Hindlimb muscle (tissue), 1 donor: ENCODE results near the gene AOPEP. TPM values are rescaled to one million over a fixed set of nuclear protein-coding genes. Genes with fewer than 3 reads are reported as not detected.

Source experiments
- DNase-seq: peaks from one replicate; pipeline ENCODE4 v3.0.0-alpha.2; 2013
- polyA plus RNA-seq: library from polyadenylated mRNA; unstranded; fragments of 120-200 nt; gene quantifications from one replicate; pipeline ENCODE4 v1.2.1, GENCODE V29; 2013; ENCODE audit not compliant: insufficient read length

Gene AOPEP
- polyA plus RNA-seq, 1 donor, result 36.1 TPM

DNA sequence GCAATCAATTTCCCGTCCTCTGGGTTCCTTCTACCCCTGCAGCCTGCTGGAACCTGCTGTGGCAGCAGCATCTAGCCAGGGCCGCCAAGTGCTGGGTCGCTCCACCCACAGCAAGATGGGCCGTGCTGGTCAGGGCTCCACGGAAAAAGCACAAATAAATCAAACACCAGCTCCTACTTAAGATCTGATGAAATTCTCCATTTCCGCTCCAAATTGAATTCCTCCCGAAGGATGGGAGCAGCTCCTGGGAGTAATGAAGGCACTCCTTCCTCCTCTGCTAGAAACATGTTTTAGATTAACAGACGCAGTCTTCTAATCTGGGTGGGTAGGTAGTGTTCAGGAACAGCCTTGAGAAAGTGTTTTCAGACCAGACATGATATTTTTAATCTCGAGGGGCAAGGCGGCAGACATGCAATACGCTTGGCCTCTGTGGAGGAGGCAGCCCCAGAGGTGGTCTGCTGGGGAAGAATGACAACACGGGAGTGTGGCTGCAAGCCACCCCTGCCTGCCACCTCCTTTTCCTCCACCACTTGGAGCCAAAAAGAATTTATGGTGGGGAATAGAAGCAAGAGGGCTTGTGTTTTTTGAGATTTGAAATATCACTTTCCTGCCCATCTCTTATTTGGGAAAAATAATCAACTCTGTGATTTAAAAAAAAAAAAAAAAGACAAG lies 194.1 kb downstream of the AOPEP start:
- DNase-seq, result no peak

DNA sequence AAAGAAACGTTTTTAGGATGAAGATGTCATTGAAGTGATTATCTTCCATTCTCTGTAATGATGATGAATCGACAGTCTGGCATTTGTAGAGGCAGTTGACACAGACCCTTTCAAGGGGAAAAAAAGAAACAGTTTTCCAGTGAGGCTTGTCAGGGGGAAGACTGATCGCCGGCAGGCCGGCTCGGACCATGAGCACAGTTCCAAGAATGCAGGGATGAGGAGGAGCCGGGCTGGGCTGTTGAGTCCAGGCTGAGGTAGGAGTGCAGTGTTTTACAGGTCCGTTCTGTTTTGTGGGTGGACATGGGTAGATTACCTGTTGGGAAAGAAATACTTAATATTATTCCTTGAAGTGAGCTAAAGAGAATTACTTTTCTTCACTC lies 194.6 kb downstream of the AOPEP start:
- DNase-seq, result no peak

DNA sequence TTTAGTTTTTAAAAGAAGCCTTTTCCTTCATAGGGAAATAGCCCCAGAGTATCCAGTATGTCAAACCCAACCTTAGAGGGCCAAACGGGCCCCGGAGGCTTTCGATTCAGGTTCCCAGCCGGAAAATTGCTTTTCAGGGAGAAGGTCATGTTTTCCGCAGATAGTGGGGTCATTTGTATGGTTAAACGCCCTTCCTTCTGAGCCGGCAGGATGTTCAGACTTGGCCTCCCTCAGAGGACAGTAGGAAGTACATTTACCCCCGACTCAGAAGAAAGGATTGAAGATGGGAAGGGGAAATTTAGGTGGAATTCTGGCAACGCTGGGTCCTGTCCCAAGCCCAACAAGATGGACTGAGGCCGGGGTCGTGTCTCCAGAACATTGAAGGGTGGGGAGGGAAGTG lies 195.2 kb downstream of the AOPEP start:
- no peak for DNase-seq

- no peak for DNase-seq
These were observed 195.7 kb downstream of the AOPEP start for GRCh38 chr9:94922098-94922607.

- no peak for DNase-seq
These were observed 196.2 kb downstream of the AOPEP start for GRCh38 chr9:94922691-94923107.

GRCh38 chr9:94923326-94924089 lies 197.0 kb downstream of the AOPEP start:
- no peak for DNase-seq

DNA sequence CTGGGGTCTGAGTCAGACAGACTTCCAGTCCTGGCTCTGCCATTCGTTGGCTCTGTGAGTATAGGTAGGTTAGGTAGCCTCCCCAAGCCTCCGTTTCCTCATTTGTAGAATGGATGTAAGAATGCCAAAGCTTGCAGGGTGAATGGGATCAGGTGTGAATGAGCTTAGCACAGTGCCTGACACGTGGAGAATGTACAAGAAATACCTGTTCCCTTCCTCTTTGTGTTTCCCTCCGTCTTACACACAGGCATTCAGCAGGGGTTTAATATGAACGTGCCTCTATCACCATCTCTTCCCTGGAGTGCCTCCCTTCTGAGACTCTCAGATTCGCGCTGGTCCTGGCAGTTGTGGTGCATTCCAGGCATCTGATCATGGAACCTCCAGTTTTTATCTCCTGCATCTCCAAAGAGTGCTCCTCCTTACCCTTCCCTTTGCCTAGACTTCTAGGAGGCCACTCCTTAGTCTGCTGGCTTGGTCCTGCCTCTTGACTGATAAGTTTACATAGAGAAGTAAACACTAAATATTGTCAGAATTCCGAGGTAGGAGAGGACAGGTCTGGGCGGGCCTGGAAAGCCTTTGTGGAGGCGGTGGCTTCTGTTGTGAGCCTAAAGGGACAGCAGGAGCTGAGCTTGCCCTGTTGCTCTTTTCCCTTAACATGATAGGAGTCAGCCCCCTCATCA lies 199.4 kb downstream of the AOPEP start:
- DNase-seq, result no peak

DNA sequence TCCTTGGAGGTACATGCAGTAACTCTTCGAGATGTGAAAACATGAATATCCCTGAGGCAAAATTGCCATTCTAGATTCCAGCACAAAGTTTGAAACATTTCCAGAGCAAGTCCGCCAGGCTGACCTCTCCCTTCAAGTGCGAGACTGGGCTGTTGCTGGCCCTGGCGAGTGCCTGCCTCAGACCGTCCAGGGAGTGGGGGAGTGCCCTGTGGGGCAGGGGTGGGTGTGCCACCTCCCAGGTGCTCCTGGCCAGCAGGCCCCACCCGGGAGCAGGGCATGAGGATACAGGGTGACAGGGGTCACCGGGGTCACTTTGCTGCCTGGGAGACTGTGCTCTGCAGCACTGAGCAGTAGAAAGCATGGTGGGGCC lies 199.9 kb downstream of the AOPEP start:
- DNase-seq, result no peak

DNA sequence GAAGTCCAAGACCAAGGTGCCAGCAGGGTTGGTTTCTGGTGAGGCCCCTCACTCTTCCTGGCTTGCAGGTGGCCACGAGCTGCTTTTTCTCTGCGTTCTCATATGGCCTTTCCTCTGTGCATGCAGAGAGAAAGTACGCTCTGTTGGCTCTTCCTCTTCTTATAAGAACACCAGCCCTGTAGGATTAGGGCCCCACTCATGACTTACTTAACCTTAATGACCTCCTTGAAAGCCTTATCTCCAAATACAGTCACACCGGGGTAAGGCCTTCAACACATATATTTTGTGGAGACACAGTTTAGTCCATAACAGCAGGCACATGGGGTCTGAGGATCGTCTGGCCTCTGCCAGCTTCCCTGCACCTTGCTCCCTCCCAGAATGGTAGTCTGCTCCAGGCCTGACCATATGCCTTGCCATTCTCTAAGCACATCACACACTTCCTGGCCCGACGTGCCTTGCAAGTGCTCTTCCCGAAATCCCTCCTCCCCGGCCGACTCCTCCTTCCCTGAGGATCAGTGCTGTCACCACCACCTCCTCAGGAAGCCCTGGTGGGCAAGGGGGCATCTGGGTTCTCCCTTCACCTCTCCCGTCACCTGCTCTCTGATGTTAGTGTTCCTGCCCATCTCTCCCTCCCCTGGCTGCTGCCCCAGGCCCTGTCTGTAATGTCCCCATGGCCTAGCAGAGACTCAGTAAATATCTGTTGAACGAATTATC lies 200.7 kb downstream of the AOPEP start:
- DNase-seq, result no peak

- no peak for DNase-seq
These were observed 201.5 kb downstream of the AOPEP start for GRCh38 chr9:94927762-94928670.

GRCh38 chr9:94928691-94929368 lies 202.3 kb downstream of the AOPEP start:
- DNase-seq, result no peak

DNA sequence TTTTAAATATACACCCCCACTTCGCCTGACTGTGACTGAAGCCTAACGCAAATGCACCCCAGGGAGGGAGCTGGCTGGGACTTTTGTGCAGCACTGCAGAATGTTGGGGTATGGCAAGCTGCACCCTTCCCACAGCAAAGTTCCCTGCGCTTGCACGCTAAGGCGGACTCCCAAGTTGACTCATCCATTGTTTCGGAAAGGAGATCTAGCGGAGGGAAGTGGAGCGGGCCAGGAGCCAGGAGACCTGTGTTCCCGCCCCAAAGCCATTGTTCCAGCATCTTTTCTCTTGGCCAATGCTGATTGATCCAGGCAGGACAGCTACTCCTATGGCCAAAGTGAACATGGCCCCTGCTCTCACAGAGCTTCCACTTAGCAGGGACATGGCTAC lies 202.9 kb downstream of the AOPEP start:
- no peak for DNase-seq

DNA sequence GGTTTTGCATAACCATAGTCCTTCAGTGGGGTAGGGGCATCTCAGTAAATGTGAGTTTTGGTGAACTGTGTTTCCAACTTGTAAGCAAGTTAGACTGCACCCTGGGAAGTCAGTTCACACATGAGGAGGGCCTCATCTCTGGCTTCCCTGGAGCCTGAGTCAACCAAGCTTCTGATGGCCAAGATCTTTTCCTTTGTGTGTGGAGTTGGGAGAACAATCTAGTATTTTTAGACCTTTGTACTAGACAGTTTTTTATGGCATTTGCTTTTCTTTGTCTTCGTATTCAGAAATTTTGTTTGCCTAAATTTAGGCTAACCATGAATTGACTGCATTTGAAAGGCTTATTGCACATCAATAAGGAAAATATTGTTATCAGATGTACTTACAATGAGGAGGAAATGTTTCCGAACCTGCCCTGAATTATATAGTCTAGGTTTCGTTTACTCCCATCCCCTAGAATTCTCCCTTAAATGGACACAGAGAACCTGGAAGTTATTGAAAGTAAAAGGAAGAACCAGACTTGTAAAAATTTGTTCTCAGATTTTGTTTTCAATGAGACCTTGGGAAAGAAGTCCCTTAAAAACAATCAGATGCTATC lies 204.6 kb downstream of the AOPEP start:
- no peak for DNase-seq

DNA sequence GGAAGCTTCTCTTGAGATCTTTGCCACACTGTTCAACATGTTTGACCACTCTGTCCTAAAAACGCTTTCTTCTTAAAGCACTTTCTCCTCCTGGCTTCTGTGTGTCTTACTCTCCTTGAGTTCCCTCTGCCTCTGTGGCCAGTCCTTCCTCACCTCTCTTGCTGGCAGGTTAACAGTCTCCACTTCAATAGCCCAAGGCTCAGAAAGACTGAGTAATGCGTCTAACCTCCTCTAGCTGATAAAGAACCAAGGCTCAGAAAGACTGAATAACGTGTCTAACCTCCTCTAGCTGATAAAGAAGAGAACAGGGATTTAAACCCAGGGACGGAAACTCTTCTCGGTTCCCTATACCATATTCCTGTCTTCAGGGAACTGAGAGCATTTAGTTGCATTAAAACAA lies 205.2 kb downstream of the AOPEP start:
- no peak for DNase-seq

GRCh38 chr9:94932652-94933510 lies 206.4 kb downstream of the AOPEP start:
- no peak for DNase-seq

- DNase-seq, result no peak
These were observed 207.0 kb downstream of the AOPEP start for GRCh38 chr9:94933511-94933828.

GRCh38 chr9:94934816-94935328 lies 208.4 kb downstream of the AOPEP start:
- no peak for DNase-seq

DNA sequence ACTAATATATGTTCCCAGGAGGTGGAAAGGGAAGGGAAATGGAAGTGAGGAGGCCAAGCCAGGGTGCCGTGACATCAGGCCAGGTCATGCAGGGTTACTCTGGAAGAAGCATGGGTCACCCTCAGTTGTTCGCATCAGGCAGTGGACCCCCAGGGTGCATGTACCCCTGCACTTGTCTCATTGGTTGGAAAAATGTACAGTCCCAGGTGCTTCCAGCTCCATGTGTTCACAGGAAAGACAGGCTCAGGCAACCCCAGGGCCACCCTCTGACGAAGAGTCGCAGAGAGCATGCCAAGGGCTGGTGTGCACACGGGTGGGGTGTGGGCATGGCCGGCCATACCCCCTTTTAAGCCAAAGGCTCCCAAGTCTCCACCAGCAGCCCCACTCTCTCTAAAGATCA lies 208.9 kb downstream of the AOPEP start:
- DNase-seq, result no peak

GRCh38 chr9:94936419-94936818 lies 209.9 kb downstream of the AOPEP start:
- DNase-seq, result no peak
